ENCODE data around the gene MAU2.

The MAU2 gene

GRCh38 chr19:19385131-19385895 is 64.7 kb downstream of the MAU2 start:
- Histone ChIP-seq H3K27ac (ENCODE audit: low read depth, low read length) (peak overlapping the region; percentile 81; the same call in 1 of the 2 replicates), H3K27me3 (ENCODE audit: control insufficient read depth, low read length) (no peaks in the 10 kb centered on the region), H3K36me3 (ENCODE audit: control insufficient read depth, low read length) (peaks cover 20% of the 10 kb centered on the region), H3K9me3 (ENCODE audit: control insufficient read depth, insufficient read depth, low read length) (no peaks in the 10 kb centered on the region), H3K4me1 (ENCODE audit: control insufficient read depth, low read length) (peaks cover 45% of the 10 kb centered on the region), H4K20me1 (ENCODE audit: control insufficient read depth, insufficient read depth, low read depth, low read length) (peaks cover 3% of the 10 kb centered on the region; the same call in 1 of the 2 replicates), H3K4me3 (ENCODE audit: low read length) (peak overlapping the region; percentile 70), H3K79me2 (ENCODE audit: control insufficient read depth, low read length) (peaks cover 48% of the 10 kb centered on the region), H3K4me2 (ENCODE audit: low read length) (peak overlapping the region; percentile 61), H3F3A (ENCODE audit: control insufficient read depth, insufficient read depth) (peaks cover 3% of the 10 kb centered on the region; the same call in 1 of the 2 replicates), H3K9me2 (replicated peaks; ENCODE audit: control insufficient read depth, low read length) (no peaks in the 10 kb centered on the region)
- TF ChIP-seq, protein P1, sequence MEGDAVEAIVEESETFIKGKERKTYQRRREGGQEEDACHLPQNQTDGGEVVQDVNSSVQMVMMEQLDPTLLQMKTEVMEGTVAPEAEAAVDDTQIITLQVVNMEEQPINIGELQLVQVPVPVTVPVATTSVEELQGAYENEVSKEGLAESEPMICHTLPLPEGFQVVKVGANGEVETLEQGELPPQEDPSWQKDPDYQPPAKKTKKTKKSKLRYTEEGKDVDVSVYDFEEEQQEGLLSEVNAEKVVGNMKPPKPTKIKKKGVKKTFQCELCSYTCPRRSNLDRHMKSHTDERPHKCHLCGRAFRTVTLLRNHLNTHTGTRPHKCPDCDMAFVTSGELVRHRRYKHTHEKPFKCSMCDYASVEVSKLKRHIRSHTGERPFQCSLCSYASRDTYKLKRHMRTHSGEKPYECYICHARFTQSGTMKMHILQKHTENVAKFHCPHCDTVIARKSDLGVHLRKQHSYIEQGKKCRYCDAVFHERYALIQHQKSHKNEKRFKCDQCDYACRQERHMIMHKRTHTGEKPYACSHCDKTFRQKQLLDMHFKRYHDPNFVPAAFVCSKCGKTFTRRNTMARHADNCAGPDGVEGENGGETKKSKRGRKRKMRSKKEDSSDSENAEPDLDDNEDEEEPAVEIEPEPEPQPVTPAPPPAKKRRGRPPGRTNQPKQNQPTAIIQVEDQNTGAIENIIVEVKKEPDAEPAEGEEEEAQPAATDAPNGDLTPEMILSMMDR (IDR thresholded peaks at IDR 0.05; ENCODE audit: low read depth, low read length, poor library complexity, severe bottlenecking): no peak

GRCh38 chr19:19385896-19386869 is 65.6 kb downstream of the MAU2 start:
- Histone ChIP-seq H3K9me2 (replicated peaks; ENCODE audit: control insufficient read depth, low read length) (no peaks in the 10 kb centered on the region), H3K9me3 (ENCODE audit: control insufficient read depth, insufficient read depth, low read length) (no peaks in the 10 kb centered on the region), H3K4me1 (ENCODE audit: control insufficient read depth, low read length) (peaks cover 49% of the 10 kb centered on the region), H3K79me2 (ENCODE audit: control insufficient read depth, low read length) (peaks cover 57% of the 10 kb centered on the region), H3K4me2 (ENCODE audit: low read length) (peak overlapping the region; percentile 90), H3K27ac (ENCODE audit: low read depth, low read length) (peak overlapping the region; percentile 81), H3F3A (ENCODE audit: control insufficient read depth, insufficient read depth) (peaks cover 3% of the 10 kb centered on the region; the same call in 1 of the 2 replicates), H4K20me1 (ENCODE audit: control insufficient read depth, insufficient read depth, low read depth, low read length) (peaks cover 3% of the 10 kb centered on the region; the same call in 1 of the 2 replicates), H3K36me3 (ENCODE audit: control insufficient read depth, low read length) (peaks cover 25% of the 10 kb centered on the region), H3K4me3 (ENCODE audit: low read length) (peak overlapping the region; percentile 88), H3K27me3 (ENCODE audit: control insufficient read depth, low read length) (no peaks in the 10 kb centered on the region)
- TF ChIP-seq, protein P1 (IDR thresholded peaks at IDR 0.05; ENCODE audit: low read depth, low read length, poor library complexity, severe bottlenecking): peak; percentile 62
- TF ChIP-seq EZH2phosphoT487 (IDR thresholded peaks at IDR 0.05; ENCODE audit: borderline replicate concordance, low read length): no peak

DNA sequence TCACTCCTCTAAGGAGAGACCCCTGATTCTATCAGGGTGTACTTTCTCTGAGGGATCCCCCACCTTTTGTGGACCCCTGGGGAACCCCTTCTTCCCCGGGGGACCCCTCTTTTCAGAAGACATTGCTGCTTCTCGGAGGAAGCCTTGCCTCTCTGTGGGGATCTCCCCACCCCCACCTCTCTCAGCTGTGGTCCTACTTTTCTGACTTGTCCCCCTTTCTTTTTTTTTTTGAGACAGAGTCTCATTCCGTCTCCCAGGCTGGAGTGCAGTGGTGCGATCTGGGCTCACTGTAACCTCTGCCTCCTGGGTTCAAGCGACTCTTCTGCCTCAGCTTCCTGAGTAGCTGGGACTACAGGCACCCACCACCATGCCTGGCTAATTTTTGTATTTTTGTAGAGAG is 66.5 kb downstream of the MAU2 start:
- Histone ChIP-seq H3K27ac (ENCODE audit: low read depth, low read length) (no peak overlapping the region), H3K79me2 (ENCODE audit: control insufficient read depth, low read length) (peaks cover 66% of the 10 kb centered on the region), H3K27me3 (ENCODE audit: control insufficient read depth, low read length) (no peaks in the 10 kb centered on the region), H3F3A (ENCODE audit: control insufficient read depth, insufficient read depth) (peaks cover 3% of the 10 kb centered on the region; the same call in 1 of the 2 replicates), H3K9me2 (replicated peaks; ENCODE audit: control insufficient read depth, low read length) (no peaks in the 10 kb centered on the region), H4K20me1 (ENCODE audit: control insufficient read depth, insufficient read depth, low read depth, low read length) (peaks cover 3% of the 10 kb centered on the region), H3K9me3 (ENCODE audit: control insufficient read depth, insufficient read depth, low read length) (no peaks in the 10 kb centered on the region), H3K4me1 (ENCODE audit: control insufficient read depth, low read length) (peaks cover 56% of the 10 kb centered on the region), H3K4me3 (ENCODE audit: low read length) (peak overlapping the region; percentile 88), H3K4me2 (ENCODE audit: low read length) (peak overlapping the region; percentile 90), H3K36me3 (ENCODE audit: control insufficient read depth, low read length) (peaks cover 25% of the 10 kb centered on the region)
- TF ChIP-seq, protein P1 (IDR thresholded peaks at IDR 0.05; ENCODE audit: low read depth, low read length, poor library complexity, severe bottlenecking): no peak
- TF ChIP-seq EZH2phosphoT487 (IDR thresholded peaks at IDR 0.05; ENCODE audit: borderline replicate concordance, low read length): no peak

All from DOHH2 (cell line).